IPS-NIHi7 (cell line): ENCODE measurements around the gene PPP4R1.

Experiments used
- DNase-seq: peaks from one replicate; pipeline ENCODE4 v3.0.0; 2012; ENCODE audit warnings: mixed read lengths; ENCODE audit errors: extremely low spot score

PPP4R1 gene

DNA sequence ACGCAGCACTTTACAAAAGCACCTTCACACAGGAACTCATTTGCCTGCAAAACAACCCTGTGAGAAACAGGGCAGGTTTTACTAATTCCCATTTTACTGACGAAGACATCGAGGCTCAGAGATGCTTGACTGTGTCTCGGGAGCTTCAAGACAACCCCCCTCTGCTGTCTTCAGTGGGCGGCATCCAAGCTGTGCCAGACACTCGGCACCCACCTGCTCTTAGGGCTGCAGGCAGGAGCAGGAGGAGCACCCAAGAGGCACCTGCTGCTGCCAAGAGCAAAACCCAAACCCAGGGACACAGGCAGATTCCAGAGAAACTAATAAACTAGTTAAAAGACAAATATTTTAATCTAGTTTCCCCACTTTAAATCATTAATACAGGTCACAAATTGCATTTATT is 67.9 kb downstream of the PPP4R1 start:
- no peak for DNase-seq

DNA sequence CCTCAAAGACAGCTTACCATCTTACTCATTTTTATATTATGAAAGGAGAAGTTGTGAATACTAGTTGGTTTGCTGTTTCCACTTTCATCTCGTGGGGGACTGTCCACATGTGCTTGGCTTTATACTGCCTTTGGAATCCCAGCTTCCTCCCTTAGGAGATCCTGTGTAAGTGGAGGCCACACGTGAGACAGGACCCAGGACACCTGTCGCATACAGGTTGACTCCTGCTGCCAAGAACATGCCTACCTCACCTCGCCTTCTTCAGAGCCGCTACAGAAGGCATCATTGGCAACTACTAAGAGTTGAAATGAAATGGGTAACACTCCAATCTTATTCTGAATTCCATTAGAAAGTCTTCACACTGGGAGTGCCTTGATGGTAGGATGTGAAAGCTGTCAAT is 69.3 kb downstream of the PPP4R1 start:
- DNase-seq = no peak

DNA sequence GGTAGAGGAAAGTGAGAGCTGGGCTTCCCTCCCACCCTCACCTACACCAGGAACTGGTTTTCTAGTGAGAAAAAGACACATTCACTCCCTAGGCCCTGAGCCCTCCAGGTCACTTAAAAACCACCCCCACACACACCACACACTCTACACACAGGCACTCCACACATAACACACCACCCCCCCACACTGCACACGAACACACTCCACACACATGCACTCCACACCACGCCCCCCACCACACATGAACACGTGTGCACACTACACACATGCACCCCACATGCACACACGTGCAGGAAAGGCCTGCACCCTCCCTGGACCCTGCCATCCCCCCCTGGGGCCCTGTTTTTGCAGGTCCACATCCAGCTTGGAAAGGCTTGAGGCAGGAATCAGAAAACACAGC is 71.4 kb downstream of the PPP4R1 start:
- DNase-seq = no peak

DNA sequence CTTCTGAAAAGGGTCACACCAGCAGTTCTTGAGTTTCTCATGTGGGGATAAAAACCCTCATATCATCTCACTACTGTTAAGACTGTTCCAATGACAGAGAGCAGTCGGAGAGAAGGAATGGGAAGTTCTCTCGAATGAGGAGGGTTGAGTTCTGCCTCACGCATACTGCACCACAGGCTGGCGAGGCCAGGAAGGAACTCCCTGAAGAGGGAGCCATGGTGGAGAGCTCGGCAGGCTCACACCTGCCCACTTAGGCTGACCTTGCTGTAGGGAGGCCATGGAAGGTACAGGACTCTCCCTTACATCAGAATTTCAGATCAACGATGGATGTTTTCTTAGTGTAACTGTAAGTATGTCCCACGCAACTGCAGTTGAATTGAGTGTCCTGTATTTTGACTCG is 74.4 kb downstream of the PPP4R1 start:
- no peak for DNase-seq

DNA sequence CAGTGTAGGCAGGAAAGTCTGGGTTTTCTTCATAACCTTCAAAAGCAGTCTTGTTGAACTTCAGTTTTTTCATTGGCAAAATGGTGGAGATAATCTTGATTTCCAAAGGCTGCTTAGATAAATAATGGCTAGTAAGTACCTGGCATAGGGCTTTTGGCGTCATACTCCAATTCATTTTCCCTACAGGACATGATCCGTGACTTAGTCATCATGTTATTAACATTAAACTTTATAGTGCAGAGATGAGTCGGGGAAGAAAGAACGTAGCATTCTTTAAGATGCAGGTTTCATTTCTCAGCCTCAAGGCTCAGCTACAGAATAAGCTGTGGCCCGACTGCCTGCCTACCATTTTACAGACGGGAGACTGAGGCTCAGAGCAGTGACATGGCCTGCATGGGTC is 75.1 kb downstream of the PPP4R1 start:
- no peak for DNase-seq

DNA sequence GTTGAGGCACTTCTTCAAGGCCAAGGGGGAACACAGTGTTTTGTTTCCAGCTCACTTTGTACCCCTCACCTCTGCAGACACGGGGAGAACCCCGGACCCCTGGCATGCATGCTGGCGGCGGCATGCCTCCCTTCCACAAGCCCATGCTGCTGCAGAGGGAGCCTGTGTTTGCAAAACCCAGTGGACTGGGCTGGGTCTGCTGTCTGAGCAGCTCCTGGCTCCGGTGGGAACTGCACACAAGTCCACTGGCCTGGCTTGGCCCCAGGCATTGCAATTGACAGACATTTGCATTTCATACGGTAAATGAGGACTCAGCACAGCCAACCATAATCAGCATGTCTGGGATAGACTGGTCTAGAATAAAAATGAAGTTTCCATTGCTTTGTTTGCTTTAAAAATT is 76.7 kb downstream of the PPP4R1 start:
- DNase-seq = no peak

DNA sequence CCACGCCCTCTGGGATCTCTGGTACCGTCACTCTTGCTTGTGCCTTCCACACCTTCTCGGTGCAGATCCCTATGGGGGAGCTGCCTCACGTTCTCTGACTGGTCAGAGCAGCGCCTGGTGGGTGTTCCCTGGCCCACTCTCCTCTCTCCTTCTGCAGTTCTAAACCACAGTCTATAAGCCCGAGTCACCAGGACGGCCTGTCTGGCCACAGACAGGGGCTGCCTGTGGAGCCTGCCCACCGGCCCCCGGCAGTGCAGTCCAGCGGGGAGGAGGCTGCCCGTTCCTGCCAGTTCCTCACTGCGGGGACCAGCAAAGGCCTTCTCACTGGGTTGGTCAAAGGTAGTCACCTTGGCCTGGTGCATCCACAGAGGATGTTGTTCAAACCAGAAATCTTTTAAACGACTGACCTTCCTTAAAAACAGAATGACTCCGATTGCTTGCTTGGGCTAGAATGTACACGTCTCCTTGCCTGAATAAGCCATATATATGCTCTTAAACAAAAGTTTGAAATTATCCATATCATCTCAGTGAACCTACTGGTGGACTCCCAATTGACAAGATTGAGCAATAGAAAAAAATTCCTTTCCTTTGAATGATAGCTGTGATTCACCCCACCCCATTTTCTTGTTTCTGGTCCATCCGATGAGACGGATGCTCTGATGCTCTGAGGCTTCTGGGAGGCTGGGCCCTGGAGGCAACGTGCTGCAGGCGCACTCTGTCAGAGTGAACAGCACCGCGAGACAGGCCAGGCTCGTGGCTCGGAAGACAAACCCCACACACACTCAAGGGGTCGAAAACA is 77.8 kb downstream of the PPP4R1 start:
- no peak for DNase-seq

DNA sequence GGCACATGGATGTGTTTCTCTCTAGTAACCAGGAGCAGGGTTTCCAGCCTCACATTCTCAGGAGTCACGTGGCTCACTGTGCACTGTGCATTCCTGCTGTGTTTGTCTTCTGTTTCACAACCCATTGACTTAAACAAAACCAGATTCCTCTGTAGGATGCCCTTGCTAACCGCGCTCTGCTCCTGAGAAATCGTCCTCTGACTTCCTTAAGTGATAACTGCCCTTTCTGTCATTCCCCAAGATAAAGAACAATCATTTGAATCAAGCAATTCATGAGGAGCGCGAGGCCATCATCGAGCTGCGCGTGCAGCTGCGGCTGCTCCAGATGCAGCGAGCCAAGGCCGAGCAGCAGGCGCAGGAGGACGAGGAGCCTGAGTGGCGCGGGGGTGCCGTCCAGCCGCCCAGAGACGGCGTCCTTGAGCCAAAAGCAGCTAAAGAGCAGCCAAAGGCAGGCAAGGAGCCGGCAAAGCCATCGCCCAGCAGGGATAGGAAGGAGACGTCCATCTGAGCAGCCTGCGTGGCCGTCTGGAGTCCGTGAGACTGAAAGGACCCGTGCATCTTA is 78.8 kb downstream of the PPP4R1 start:
- DNase-seq = no peak

DNA sequence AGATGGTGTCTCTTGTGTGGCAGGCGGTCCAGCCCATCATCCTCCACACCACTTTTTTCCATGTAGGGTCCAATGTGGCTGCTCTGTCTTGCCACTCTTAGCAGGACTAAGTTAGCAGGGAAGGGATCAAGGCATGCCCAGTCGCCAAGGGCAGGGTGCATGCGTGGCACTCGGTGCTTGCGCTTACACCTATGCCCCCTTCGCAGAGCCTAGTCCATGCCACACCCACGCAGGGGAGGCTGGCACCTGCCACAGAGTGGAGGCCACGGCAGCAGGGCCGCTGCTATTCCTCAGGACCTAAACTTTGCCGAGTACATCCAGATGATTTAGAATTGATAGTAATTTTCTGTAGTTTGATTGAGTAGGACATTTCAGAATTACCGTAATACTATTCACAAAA is 79.5 kb downstream of the PPP4R1 start:
- no peak for DNase-seq

DNA sequence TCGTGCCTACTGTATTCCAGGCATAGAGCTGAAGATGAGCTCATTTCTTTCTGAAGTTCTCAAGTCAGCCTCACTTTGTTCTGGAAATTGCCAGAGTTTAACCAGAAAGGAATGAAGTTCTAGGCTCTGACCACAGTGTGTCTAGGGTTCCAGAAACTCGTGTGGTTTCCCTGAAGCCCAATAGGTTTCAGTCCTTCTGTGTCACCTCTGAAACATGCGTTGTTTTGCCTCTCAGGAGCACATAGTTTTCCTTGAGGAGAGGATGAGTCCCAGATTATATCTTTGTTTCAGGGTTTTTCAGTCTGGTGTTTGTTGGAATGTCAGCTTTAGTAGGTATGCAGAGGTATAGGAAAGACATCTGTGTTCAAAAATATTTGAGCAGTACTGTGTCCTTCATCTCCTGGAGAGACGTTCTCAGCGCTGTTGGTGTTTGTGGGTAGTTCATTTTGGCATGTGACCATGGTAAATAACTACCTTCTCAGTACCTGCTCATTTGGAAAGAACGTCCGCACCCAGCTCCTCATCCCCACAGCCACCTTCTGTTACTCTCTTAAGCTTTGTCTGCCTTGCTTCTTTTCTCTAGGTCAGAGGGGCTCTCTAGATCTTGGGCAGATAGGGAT is 82.5 kb downstream of the PPP4R1 start:
- DNase-seq = no peak

DNA sequence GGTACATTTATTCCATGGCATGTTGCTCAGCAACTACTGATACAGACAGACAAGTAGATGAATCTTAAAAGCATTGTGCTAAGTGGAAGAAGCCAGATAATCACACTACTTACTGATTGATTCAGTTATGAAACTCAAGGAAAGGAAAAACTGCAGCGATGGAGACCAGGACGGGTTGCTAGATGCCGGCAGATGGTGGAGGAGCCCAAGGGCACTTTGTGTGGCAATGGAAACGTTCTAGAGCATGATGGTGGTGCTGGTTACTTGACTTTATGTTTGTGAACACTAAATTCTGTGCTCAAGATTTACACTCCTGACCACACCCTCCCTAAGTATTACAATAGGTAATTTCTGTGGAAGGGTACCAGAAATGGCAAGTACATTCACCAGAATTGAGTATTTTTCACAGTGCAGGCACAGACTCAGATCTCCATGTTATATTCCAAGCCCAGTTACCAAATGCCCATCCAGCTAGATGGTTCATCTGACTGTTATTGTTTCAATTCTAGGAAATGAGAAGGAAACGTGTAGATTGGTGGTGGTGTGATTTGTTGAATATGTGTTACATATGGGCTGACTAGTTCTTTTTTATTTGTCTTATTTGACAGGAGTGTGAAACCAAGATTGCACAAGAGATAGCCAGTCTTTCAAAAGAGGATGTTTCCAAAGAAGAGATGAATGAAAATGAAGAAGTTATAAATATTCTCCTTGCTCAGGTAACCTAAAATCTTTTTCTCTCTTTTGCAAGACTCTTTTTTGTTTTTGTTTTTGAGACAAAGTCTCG is 83.9 kb downstream of the PPP4R1 start:
- DNase-seq = no peak

DNA sequence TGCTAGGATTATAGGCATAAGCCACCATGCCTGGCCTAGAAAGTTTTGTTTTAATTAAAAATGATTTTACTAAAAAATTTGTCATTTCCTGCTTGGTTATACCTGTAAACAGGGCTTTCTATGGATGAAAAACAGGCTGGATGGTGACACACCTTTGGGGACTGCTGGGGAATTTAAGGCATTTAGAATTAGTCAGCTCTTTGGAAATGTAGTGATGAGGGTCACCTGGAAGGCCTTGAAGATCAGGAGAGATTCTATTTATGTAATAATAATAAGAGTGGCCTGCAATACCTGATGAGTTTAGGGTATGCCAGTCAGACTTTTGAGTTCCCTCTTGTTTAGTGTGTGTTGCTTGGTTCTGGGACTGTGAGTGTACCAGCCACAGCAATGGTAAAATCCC is 87.9 kb downstream of the PPP4R1 start:
- DNase-seq = no peak

DNA sequence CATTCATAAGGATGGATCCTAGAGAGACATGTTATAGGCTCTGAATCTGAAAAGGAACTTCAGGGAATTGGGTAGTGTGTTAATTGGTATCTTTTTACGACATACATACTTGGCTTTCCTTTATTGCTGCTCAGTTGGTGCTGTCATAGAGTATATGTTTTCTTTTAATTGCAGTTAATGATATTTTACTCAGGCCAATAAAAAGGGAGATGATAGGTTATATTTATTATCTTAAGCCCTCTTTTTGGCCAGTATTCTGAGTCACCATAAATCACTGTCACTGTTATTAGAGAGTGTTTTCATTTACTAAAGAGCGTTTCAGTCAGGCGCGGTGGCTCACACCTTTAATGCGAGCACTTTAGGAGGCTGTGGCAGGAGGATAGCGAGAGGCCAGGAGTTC is 91.4 kb downstream of the PPP4R1 start:
- no peak for DNase-seq

DNA sequence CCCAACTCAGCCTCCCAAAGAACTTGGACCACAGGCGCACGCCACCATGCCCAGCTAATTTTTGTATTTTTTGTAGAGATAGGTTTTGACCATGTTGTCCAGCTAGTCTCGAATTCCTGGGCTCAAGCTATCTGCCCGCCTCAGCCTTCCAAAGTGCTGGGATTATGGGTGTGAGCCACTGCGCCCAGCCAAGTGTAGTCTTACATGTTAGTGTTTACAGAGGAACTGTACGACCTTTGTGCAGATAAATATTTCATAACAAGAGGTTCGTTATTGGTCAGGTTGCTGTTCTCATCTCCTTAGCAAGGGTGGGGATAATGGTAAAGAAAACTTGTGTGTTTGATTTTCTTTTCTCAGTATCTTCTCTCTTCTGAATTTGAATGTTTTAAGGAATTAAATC is 92.6 kb downstream of the PPP4R1 start:
- DNase-seq = no peak

DNA sequence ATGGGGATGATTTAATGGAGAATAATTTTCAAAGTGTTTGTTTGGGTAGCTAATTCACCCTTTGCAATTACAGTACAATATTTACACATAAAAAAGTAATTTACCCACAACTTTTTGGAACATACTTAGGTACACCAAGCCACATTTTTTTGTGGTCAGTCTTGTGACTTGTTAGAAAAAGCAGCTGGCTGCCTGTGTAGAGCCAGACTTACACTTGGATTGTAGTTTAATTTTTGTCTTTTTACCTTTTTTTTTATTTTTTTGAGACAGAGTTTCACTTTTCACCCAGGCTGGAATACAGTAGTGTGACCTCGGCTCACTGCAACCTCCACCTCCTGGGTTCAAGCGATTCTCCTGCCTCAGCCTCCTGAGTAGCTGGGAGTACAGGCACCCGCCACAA is 93.7 kb downstream of the PPP4R1 start:
- DNase-seq = no peak

DNA sequence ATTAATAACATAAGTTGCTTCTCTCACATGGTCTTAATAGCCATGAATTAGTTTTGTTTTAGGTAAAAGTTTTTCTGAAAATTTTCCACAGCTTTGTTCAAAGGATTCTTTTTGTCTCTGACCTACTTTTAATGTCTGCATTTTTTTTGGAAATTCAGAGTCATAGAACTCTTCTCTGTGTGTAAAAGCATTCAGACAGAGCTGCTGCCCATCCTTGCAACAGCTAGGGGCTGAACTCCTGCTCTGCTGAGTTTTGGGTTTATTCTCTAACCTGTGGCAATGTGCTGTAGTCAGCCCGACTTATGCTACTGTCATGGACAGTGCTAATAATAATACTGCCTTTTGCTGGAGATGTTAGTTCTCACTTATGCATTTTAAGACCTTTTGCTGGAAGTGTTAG is 95.0 kb downstream of the PPP4R1 start:
- DNase-seq = no peak

DNA sequence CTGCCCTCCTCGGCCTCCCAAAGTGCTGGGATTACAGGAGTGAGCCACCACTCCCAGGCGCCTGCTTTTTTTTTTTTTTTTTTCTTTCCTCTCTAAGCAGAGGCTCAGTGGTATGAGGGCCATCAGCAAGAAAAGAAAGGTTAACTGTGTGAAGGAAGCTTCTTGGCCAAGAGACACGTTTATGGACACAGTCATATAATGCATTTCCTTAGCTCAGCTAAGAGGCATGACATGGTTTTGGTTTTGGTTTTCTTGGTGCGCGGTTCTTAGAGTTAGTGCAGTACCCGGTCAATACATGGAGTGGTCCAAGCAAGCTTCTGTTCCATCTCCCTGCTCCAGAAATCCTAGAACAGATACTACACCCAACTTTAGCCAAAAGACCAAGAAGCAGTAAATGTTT is 96.5 kb downstream of the PPP4R1 start:
- DNase-seq = no peak

DNA sequence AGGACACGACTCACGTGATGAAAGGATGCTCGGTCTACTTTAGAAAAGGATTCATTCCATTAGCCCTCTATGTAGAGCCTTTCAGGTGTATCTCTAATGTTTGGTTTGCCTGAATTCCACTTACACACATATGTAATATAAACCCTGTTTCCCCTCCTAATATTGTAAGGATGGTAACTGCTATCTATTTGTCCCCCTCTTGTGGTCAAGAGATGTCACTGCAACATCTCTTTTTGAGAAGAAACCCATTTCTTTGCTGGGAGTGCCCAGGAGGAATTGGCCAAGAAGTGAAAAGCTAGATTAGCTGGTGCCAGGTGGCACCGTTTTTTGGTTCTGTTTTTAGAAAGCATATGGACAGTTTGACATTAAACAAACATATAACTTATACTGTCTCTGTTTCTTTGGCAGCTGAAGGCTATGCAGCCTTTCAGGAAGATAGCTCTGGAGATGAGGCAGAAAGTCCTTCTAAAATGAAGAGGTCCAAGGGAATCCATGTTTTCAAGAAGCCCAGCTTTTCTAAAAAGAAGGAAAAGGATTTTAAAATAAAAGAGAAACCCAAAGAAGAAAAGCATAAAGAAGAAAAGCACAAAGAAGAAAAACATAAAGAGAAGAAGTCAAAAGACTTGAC is 97.8 kb downstream of the PPP4R1 start:
- peak; percentile 57 for DNase-seq

DNA sequence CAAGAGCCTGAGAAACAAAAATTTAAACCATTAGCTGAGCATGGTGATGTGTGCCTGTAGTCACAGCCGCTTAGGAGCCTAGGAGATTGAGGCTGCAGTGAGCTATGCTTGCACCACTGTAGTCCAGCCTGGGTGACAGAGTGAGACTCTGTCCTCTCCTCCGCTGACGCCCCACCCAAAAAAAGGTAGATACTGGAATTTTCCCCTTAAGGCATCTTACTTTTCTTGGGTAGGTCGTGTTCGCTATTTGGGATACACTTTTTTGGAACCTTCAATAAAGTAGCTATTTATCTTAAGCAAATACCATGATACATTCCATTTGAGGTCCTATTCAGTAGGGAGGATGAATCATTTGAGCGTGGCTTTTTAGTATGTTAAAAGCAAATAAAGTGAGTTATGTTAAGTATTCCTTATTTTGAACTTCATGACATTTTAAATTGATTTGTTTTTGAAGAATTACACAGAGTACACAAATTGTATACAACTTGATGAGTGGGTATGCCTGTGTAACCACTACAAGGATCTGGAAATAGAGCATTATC is 100.3 kb downstream of the PPP4R1 start:
- DNase-seq = no peak

DNA sequence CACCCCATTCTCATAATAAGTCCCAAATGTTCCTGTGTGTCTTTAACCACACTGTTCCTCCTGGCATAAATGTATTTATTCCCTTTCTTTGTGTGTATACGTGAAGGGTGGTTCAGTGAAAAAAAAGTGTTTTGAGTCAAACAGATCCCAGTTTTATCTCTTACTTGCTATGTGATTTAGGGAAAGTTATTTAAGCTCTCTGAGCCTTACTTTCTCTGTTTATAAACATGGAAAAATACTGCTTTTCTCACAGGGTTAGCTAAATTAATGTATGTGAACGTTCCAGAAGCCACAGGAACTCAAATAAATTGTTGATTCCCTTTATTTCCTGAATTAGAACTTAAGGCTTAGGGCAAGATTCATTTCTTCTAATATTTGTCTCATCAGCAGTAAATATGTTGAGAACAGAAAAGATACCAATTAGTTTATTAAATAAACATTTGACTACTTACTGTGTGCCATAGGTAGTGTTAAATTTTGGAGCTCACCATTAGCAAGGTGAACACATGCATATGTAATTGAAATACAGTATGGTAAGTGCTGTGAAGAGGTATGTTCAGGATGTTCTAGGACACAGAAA is 105.8 kb downstream of the PPP4R1 start:
- no peak for DNase-seq

DNA sequence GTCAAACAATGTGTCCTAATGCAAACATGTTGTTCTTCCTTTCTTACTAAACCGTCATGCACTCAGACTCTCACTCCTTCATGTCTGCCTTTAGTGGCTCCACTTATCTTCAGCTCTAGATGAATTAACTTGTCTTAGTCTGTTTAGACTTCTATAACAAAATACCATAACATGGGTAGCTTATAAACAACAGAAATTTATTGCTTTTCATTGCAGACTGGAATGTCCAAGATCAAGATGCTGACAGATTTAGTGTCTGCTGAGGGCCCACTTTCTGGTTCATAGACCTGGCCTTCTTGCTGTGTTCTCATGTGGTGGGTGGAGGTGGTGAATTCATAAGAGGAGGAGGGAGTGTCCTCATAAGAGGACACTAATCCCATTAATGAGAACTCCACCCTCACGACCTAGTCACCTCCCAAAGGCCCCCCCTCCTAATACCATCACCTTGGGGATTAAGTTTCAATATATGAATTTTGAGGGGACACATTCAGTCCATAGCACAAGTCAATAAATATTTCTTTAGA is 106.7 kb downstream of the PPP4R1 start:
- no peak for DNase-seq
